Osteocyte (in vitro differentiated cells): ENCODE measurements around the gene H1-8. TPM values are rescaled to one million over a fixed set of nuclear protein-coding genes. Genes with fewer than 3 reads are reported as not detected.

ENCODE experiments used
- DNase-seq: peaks from one replicate; pipeline ENCODE4 v3.0.0; 2021; ENCODE audit warnings: mixed read lengths; ENCODE audit not compliant: unreplicated experiment; ENCODE audit errors: extremely low spot score
- H3K27ac Mint-ChIP-seq: one replicate; pipeline ENCODE4 v1.8.0; 2021; ENCODE audit warnings: mild to moderate bottlenecking, mixed read lengths; ENCODE audit not compliant: unreplicated experiment
- H3K27me3 Mint-ChIP-seq: one replicate; pipeline ENCODE4 v1.8.0; 2021; ENCODE audit warnings: mixed read lengths; ENCODE audit not compliant: unreplicated experiment
- H3K36me3 Mint-ChIP-seq: one replicate; pipeline ENCODE4 v1.8.0; 2021; ENCODE audit warnings: mixed read lengths; ENCODE audit not compliant: unreplicated experiment
- H3K4me1 Mint-ChIP-seq: one replicate; pipeline ENCODE4 v1.8.0; 2021; ENCODE audit warnings: mixed read lengths; ENCODE audit not compliant: unreplicated experiment
- H3K4me3 Mint-ChIP-seq: one replicate; pipeline ENCODE4 v1.8.0; 2021; ENCODE audit warnings: mild to moderate bottlenecking, moderate library complexity, mixed read lengths; ENCODE audit not compliant: unreplicated experiment
- H3K9me3 Mint-ChIP-seq: one replicate; pipeline ENCODE4 v1.8.0; 2021; ENCODE audit warnings: mixed read lengths; ENCODE audit not compliant: unreplicated experiment
- CTCF ChIP-seq: fragments of 200-600 bp; sonication (generic); IDR thresholded peaks from 2 replicates; pipeline ENCODE4 v1.5.0; 2021; ENCODE audit warnings: antibody characterized with exemption, mild to moderate bottlenecking, moderate library complexity
- total RNA-seq: library from RNA; stranded (reverse); gene quantifications from 2 replicates; pipeline ENCODE4 v1.2.1, GENCODE V29; 2021

H1-8 gene
- total RNA-seq, 1 donor from 2014 or later, result not detected

GRCh38 chr3:129518581-129518980, 24.4 kb upstream of the H1-8 start:
- Mint-ChIP-seq H3K9me3 (no peaks in the 10 kb centered on the region), H3K27me3 (no peaks in the 10 kb centered on the region), H3K36me3 (peaks cover 11% of the 10 kb centered on the region), H3K27ac (no peak overlapping the region), H3K4me3 (no peak overlapping the region), H3K4me1 (peaks cover 4% of the 10 kb centered on the region)
- DNase-seq, result no peak
- TF ChIP-seq CTCF, result no peak

DNA sequence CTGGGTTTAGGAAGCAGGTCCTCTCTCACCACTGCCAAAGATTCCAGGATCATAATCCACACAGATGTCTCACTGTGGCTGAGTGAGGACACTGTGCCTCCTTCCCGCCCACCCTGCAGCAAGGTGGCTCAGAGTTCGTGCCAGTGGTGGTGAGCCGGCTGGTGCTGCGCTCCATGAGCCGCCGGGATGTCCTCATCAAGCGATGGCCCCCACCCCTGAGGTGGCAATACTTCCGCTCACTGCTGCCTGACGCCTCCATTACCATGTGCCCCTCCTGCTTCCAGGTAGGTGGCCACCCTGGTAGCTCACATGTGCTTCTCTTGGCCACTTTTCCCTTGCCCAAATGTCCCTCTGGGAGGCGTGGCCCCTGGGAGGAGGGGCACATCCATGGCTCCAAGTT, 23.5 kb upstream of the H1-8 start:
- TF ChIP-seq CTCF, result no peak
- H3K36me3 Mint-ChIP-seq, result peaks cover 11% of the 10 kb centered on the region
- no peak for DNase-seq
- H3K9me3 Mint-ChIP-seq, result no peaks in the 10 kb centered on the region
- no peak overlapping the region for H3K4me3 Mint-ChIP-seq
- H3K27me3 Mint-ChIP-seq, result no peaks in the 10 kb centered on the region
- no peak overlapping the region for H3K27ac Mint-ChIP-seq
- H3K4me1 Mint-ChIP-seq, result peaks cover 4% of the 10 kb centered on the region

- DNase-seq, result no peak
- Mint-ChIP-seq H3K27ac (no peak overlapping the region), H3K27me3 (no peaks in the 10 kb centered on the region), H3K4me3 (no peak overlapping the region), H3K4me1 (peaks cover 4% of the 10 kb centered on the region), H3K36me3 (peaks cover 8% of the 10 kb centered on the region), H3K9me3 (no peaks in the 10 kb centered on the region)
- no peak for TF ChIP-seq CTCF
These were observed 22.9 kb upstream of the H1-8 start for GRCh38 chr3:129519896-129520715.

- H3K4me1 Mint-ChIP-seq, result peaks cover 6% of the 10 kb centered on the region
- H3K27ac Mint-ChIP-seq, result no peak overlapping the region
- no peak for TF ChIP-seq CTCF
- peaks cover 7% of the 10 kb centered on the region for H3K36me3 Mint-ChIP-seq
- DNase-seq, result no peak
- H3K9me3 Mint-ChIP-seq, result no peaks in the 10 kb centered on the region
- H3K4me3 Mint-ChIP-seq, result no peak overlapping the region
- no peaks in the 10 kb centered on the region for H3K27me3 Mint-ChIP-seq
These were observed 22.0 kb upstream of the H1-8 start for GRCh38 chr3:129520960-129521359.

- Mint-ChIP-seq H3K4me3 (no peak overlapping the region), H3K27me3 (no peaks in the 10 kb centered on the region), H3K4me1 (peaks cover 12% of the 10 kb centered on the region), H3K36me3 (peaks cover 7% of the 10 kb centered on the region), H3K9me3 (no peaks in the 10 kb centered on the region), H3K27ac (no peak overlapping the region)
- TF ChIP-seq CTCF, result no peak
- no peak for DNase-seq
These were observed 21.4 kb upstream of the H1-8 start for GRCh38 chr3:129521611-129522010.
